Thyroid gland (tissue), 4 donors: ENCODE results near the gene PSMD1.

Experiments used
- CTCF ChIP-seq, 6 experiments: fragments of 200-600 bp in 3 of 6; fragments of 450-650 bp in 3 of 6; sonication (generic) in 3 of 6; IDR thresholded peaks; one replicate each; pipeline ENCODE4 v1.5.1; 2016 to 2019; ENCODE audit warnings: antibody characterized with exemption in 6 of 6, mild to moderate bottlenecking in 2 of 6, inconsistent platforms in 1 of 6, moderate library complexity in 1 of 6
- POLR2A ChIP-seq, 2 donors: fragments of 450-650 bp; IDR thresholded peaks; one replicate each; pipeline ENCODE4 v1.6.1; 2017; ENCODE audit warnings: antibody characterized with exemption in 2 of 2, mild to moderate bottlenecking in 2 of 2, moderate library complexity in 1 of 2

GRCh38 chr2:231167745-231168459 lies 111.2 kb downstream of the PSMD1 start:
- TF ChIP-seq CTCF (IDR thresholded peaks at IDR 0.05), result no peak
- no peak for TF ChIP-seq POLR2A (IDR thresholded peaks at IDR 0.05)
